MM.1S (cell line): Measurements from ENCODE around the gene ABCB7.

Experiments used
- CTCF ChIP-seq: fragments of 300-600 bp; sonication (generic); IDR thresholded peaks from 2 replicates; pipeline ENCODE4 v1.5.1; 2016; ENCODE audit warnings: antibody characterized with exemption, low read length, mixed read lengths
- EZH2 ChIP-seq: fragments of 300-600 bp; sonication (generic); optimal IDR thresholded peaks from 2 replicates; pipeline ENCODE3; 2017; ENCODE audit warnings: low read depth, mild to moderate bottlenecking, antibody characterized with exemption, low read length, mixed read lengths
- EZH2phosphoT487 ChIP-seq: fragments of 300-600 bp; sonication (generic); IDR thresholded peaks from 2 replicates; pipeline ENCODE4 v1.6.1; 2018; ENCODE audit warnings: antibody characterized with exemption, low read length

GRCh38 chrX:75155827-75156525 lies at the start of gene ABCB7:
- peak; percentile 10; the same call in 1 of the 2 replicates for TF ChIP-seq CTCF
- TF ChIP-seq EZH2phosphoT487, result no peak
- no peak for TF ChIP-seq EZH2
